Activated CD8-positive, alpha-beta memory T cell treated with anti-CD3 and anti-CD28 coated beads for 24 hours (primary cell): ENCODE measurements around the gene CFD.
"Not testable (repeated sequence)": the region's sequence is repeated elsewhere in the genome, so short reads cannot be mapped to it uniquely, and the experiment has no call there.

ENCODE experiments used
- DNase-seq: peaks from one replicate; pipeline ENCODE4 v3.0.0-alpha.2; 2020

The CFD gene

DNA sequence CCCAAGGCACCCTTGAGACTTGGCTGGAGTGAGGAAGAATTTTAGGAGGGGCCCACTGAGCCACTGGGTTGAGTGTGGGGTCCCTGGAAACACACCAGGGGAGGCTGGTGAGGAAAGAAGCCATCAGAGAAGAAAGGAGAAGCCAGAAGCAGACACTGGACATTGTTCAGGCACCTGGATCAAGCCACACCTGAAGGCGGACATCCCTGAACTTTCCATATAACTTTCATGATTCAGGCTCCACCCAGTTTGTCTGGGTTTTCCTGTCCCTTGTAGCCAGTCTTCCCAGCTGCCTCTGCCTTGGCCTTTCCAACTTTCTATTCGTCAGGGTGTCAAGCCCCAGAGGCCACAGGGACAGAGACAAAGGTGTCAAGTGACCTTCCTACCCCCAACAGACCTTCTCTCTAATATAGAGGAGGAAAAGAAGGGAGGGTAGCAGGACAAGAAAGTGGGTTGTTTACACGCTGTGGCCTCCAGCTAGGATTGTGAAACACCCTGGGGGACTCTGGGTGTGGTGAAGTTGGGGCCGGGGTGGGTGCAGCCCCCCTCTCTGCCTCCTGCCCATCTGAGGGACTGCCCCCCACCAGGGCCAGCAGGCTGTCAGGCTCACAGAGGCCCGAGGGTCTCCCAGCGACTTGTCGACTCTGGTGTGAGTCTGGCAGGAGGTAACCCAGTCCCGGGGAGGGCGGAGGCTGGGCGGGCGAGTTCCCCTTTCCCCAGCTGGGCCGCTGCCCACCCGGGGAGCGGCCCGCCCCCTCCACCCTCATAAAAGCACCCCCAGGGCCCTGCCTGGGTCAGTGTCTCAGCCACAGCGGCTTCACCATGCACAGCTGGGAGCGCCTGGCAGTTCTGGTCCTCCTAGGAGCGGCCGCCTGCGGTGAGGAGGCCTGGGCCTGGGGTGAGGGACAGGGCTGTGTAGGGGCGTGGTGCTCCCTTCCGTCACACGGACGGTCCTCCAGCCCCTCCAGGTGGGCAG is at the start of gene CFD:
TSS of gene CFD (plus strand) at position 797 of the 976 bp plus-strand sequence. CDS start at position 823, 26 bp downstream.
- DNase-seq, result no peak

DNA sequence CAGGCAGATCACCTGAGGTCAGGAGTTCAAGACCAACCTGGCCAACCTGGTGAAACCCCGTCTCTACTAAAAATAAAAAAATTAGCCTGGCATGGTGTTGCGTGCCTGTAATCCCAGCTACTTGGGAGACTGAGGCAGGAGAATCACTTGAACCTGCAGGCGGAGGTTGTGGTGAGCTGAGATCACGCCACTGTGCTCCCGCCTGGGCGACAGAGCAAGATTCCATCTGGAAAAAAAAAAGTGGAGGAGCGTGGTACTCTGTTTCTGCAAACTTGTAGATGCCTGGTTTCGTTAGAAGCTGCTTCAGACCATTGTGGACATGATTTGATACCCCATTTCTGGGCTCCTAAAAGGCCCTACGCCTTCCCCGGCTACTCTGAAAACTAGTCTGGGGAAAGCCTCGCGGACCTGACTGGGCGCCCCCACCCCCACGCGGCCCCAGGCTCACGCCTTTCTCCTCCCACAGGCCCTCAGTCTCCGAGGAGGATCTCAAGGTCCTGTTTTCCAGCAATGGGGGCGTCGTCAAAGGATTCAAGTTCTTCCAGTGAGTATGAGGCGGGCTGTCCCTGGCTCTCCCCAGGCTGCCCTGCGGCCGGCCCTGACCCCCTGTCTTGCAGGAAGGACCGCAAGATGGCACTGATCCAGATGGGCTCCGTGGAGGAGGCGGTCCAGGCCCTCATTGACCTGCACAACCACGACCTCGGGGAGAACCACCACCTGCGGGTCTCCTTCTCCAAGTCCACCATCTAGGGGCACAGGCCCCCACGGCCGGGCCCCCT is 49.2 kb upstream of the CFD start:
- DNase-seq, result no peak

GRCh38 chr19:810883-811489 is 48.5 kb upstream of the CFD start:
- no peak for DNase-seq

DNA sequence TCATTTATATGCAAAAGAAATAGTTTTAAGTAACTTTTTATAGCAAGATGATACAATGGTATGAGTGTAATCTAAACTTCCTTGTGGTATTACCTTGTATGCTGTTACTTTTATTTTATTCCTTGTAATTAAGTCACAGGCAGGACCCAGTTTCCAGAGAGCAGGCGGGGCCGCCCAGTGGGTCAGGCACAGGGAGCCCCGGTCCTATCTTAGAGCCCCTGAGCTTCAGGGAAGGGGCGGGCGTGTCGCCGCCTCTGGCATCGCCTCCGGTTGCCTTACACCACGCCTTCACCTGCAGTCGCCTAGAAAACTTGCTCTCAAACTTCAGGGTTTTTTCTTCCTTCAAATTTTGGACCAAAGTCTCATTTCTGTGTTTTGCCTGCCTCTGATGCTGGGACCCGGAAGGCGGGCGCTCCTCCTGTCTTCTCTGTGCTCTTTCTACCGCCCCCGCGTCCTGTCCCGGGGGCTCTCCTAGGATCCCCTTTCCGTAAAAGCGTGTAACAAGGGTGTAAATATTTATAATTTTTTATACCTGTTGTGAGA is 47.9 kb upstream of the CFD start:
- DNase-seq, result no peak

DNA sequence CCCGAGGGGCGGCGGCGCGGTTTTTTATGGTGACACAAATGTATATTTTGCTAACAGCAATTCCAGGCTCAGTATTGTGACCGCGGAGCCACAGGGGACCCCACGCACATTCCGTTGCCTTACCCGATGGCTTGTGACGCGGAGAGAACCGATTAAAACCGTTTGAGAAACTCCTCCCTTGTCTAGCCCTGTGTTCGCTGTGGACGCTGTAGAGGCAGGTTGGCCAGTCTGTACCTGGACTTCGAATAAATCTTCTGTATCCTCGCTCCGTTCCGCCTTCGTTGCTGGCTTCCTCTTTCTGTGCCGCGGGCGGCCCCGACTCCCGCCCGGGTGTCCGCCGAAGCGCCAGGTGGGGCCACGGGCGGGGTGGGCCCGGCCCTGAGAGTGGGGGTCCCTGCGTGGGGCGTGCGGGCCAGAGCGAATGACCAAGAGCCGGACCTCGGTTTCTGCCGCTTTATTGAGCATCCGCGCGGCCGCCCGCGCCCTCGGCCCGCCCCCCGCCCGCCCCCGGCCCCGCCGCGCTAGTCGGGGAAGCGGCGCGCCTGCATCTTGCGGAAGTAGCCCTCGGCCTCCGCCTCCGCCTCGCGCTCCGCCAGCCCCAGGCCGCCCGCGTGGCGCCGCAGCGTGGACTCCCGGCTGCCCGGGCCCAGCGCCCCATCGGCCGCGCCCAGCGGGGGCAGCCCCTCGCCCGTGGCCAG is 47.3 kb upstream of the CFD start:
- no peak for DNase-seq

GRCh38 chr19:812747-813218 is 46.7 kb upstream of the CFD start:
- DNase-seq, result no peak

GRCh38 chr19:813219-814151 is 46.0 kb upstream of the CFD start:
- DNase-seq, result no peak

GRCh38 chr19:814152-815078 is 45.0 kb upstream of the CFD start:
- no peak for DNase-seq

DNA sequence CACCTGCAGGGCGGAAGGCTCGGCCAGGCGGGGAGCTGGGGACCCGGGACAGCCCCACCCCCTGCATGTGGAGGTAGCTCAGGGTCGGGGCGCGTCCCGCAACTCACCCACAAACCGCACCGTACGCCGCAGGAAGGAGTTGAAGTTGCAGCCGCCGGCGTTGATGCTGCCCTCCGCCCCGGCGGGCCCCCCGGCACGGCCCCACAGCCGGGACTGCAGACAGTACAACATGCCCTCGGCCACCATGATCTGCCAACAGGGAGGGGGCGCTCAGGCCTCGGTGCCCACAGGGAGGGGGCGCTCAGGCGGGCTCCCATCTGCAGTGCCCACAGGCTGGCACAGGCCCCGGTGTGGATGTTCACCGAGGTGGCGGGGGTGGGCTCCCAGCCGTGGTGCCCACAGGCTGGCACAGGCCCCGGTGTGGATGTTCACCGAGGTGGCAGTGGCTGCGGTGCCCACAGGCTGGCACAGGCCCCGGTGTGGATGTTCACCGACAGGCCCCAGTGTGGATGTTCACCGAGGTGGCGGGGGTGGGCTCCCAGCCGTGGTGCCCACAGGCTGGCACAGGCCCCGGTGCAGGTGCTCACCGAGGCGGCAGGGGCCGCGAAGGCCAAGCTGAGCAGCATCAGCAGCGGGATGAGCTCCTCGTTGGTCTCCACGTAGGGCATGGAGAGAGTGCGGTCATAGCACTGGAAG is 44.2 kb upstream of the CFD start:
- DNase-seq, result no peak

DNA sequence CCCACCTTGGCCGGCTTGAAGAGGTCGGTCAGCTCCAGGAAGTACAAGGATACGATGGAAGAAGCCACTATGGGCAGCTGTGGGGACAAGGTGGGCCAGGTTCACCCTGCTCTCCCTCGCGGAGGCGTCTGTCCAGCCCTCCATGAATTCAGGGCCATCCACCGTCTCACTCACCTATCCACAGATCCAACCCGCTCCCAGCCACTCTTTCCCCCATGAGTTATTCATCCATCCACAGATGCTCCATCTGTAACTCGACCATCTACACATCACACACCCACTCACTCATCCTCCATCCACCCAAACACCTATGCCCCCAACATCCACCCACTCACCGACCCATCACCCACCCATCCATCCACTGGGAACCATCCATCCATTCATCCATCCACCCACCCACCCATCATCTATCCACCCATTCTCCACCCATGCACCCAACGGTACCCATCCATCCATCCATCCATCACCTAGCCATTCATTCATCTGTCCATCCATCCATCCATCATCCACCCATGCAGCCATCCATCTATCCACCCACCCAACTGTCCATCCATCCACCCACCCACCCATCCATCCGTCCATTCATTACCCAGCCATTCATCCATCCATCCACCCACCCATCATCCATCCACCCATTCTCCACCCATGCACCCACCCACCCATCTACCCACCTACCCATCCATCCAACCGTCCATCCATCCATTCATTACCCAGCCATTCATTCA is 43.5 kb upstream of the CFD start:
- DNase-seq, result no peak

DNA sequence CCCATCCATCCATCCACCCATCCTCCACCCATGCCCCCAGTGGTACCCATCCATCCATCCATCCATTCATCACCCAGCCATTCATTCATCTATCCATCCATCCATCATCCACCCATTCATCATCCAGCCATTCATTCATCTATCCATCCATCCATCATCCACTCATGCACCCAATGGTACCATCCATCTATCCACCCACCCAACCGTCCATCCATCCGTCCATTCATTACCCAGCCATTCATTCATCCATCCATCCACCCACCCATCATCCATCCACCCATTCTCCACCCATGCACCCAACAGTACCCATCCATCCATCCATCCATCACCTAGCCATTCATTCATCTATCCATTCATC is 43.0 kb upstream of the CFD start:
- no peak for DNase-seq

- DNase-seq, result not testable (repeated sequence)
These were observed 39.3 kb upstream of the CFD start for GRCh38 chr19:820212-820611.

GRCh38 chr19:821231-821824 is 38.1 kb upstream of the CFD start:
- no peak for DNase-seq

GRCh38 chr19:821825-822503 is 37.5 kb upstream of the CFD start, which contains the start of gene PLPPR3:
Gene PLPPR3 (minus strand): TSS chr19:821955. CDS start chr19:821559, 396 bp downstream.
- no peak for DNase-seq

DNA sequence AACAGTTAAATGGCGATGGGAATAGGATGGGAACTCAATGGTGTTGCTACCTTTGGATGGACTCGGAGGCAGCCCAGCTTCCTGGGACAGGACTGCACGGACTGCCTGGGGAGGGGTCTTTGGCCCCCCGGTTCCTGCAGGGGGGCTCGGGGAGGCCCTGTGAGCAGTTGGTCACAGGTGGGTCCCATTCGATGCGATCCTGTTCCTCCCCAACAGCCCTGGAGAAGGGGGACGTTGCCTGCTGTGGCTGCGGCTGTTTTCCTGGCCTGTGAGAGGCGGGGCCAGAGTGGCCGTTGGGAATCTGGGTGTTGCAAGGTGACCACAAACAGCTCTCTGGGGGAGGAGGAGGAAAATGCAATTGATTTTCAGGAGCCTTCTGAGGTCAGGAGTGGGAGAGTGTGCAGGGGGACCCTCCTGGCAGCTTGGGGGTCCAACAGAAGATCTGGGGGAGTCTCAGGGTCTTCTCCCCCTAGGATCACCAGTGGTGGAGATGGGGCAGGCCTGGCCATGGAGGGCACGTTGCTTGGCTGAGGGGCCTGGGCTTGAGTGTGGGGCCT is 35.8 kb upstream of the CFD start:
- no peak for DNase-seq

DNA sequence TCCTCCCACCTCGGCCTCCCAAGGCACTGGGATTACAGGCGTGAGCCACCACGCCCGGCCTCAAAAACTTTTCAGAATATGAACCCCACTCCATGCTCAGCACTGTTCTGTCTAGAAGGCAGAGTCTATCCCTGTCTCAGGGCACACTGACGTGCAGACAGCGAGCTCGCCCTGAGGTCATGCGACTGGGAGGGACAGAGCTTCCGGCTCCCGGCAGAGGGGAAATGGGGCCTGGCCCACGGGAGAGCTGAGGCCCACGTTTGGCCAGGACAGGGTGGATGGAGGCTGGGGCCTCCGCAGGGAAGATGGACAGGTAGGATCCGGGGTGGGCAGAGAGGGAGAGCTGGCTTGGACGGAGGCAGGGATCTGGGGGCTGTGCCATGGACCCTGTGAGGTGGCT is 34.6 kb upstream of the CFD start:
- no peak for DNase-seq
